ENCODE results near the gene REG1A.

The REG1A gene

GRCh38 chr2:79120194-79120713, at the start of gene REG1A:
Gene REG1A (plus strand): TSS chr2:79120488. CDS start chr2:79120862, 374 bp downstream.
- no peak for TF ChIP-seq CTCF (IDR thresholded peaks at IDR 0.05)

GRCh38 chr2:79071078-79071477, 49.2 kb upstream of the REG1A start:
- no peak for TF ChIP-seq CTCF (IDR thresholded peaks at IDR 0.05)

- TF ChIP-seq CTCF (IDR thresholded peaks at IDR 0.05) = no peak
Observed at GRCh38 chr2:79082987-79083386, 37.3 kb upstream of the REG1A start.

GRCh38 chr2:79083597-79084251, 36.6 kb upstream of the REG1A start:
- TF ChIP-seq CTCF (IDR thresholded peaks at IDR 0.05) = no peak

GRCh38 chr2:79084495-79085135, 35.7 kb upstream of the REG1A start:
- no peak for TF ChIP-seq CTCF (IDR thresholded peaks at IDR 0.05)

- no peak for TF ChIP-seq CTCF (IDR thresholded peaks at IDR 0.05)
Observed at GRCh38 chr2:79085382-79085781, 34.9 kb upstream of the REG1A start.

- no peak for TF ChIP-seq CTCF (IDR thresholded peaks at IDR 0.05)
Observed at GRCh38 chr2:79086255-79086654, 34.0 kb upstream of the REG1A start.

All from LNCAP (cell line).